Measurements from ENCODE around the gene KCNN3. TPM values are rescaled to one million over a fixed set of nuclear protein-coding genes. Genes with fewer than 3 reads are reported as not detected.

KCNN3 gene
- total RNA-seq, 1 experiment from 2014 or later, result 1.3 TPM

DNA sequence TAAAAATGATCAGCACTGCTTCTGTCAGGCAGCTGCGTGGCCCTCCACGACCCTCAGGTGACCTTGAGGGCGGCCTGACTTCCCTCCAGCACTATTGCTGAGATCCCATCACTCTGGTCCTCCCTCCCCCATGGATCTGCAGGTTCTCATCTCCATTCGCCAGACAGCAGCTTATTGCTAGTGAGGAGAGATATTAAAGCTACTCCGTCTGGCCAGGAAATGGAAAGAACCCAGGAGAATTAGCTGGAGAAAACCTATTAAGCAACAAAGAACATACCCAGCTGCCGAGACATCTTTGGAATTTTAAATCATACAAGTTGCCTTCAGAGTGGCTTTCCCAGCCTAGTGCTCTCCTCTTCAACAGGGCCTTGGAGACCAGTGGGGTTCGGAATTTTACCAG is 25.7 kb upstream of the KCNN3 start:
- TF ChIP-seq, protein P1, sequence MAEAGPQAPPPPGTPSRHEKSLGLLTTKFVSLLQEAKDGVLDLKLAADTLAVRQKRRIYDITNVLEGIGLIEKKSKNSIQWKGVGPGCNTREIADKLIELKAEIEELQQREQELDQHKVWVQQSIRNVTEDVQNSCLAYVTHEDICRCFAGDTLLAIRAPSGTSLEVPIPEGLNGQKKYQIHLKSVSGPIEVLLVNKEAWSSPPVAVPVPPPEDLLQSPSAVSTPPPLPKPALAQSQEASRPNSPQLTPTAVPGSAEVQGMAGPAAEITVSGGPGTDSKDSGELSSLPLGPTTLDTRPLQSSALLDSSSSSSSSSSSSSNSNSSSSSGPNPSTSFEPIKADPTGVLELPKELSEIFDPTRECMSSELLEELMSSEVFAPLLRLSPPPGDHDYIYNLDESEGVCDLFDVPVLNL (CRISPR knock-in tag; IDR thresholded peaks at IDR 0.05; ENCODE audit: borderline replicate concordance, low read depth), result no peak
- TF ChIP-seq ESRRA (CRISPR knock-in tag; IDR thresholded peaks at IDR 0.05; ENCODE audit: borderline replicate concordance), result no peak
- no peak for TF ChIP-seq OVOL2 (CRISPR knock-in tag; IDR thresholded peaks at IDR 0.05; ENCODE audit: borderline replicate concordance)
- TF ChIP-seq, protein P2, sequence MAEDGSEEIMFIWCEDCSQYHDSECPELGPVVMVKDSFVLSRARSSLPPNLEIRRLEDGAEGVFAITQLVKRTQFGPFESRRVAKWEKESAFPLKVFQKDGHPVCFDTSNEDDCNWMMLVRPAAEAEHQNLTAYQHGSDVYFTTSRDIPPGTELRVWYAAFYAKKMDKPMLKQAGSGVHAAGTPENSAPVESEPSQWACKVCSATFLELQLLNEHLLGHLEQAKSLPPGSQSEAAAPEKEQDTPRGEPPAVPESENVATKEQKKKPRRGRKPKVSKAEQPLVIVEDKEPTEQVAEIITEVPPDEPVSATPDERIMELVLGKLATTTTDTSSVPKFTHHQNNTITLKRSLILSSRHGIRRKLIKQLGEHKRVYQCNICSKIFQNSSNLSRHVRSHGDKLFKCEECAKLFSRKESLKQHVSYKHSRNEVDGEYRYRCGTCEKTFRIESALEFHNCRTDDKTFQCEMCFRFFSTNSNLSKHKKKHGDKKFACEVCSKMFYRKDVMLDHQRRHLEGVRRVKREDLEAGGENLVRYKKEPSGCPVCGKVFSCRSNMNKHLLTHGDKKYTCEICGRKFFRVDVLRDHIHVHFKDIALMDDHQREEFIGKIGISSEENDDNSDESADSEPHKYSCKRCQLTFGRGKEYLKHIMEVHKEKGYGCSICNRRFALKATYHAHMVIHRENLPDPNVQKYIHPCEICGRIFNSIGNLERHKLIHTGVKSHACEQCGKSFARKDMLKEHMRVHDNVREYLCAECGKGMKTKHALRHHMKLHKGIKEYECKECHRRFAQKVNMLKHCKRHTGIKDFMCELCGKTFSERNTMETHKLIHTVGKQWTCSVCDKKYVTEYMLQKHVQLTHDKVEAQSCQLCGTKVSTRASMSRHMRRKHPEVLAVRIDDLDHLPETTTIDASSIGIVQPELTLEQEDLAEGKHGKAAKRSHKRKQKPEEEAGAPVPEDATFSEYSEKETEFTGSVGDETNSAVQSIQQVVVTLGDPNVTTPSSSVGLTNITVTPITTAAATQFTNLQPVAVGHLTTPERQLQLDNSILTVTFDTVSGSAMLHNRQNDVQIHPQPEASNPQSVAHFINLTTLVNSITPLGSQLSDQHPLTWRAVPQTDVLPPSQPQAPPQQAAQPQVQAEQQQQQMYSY (CRISPR knock-in tag; IDR thresholded peaks at IDR 0.05), result no peak
- TF ChIP-seq SMAD4 (CRISPR knock-in tag; IDR thresholded peaks at IDR 0.05), result no peak
- TF ChIP-seq RORB (CRISPR knock-in tag; IDR thresholded peaks at IDR 0.05), result no peak
- TF ChIP-seq, protein P3, sequence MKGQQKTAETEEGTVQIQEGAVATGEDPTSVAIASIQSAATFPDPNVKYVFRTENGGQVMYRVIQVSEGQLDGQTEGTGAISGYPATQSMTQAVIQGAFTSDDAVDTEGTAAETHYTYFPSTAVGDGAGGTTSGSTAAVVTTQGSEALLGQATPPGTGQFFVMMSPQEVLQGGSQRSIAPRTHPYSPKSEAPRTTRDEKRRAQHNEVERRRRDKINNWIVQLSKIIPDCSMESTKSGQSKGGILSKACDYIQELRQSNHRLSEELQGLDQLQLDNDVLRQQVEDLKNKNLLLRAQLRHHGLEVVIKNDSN (CRISPR knock-in tag; IDR thresholded peaks at IDR 0.05), result no peak
- no peak for TF ChIP-seq MYBL2 (CRISPR knock-in tag; IDR thresholded peaks at IDR 0.05)
- TF ChIP-seq GABPB1 (CRISPR knock-in tag; IDR thresholded peaks at IDR 0.05), result no peak
- no peak for TF ChIP-seq ELF4 (CRISPR knock-in tag; IDR thresholded peaks at IDR 0.05; ENCODE audit: low read depth)
- no peak for TF ChIP-seq NFE2L1 (CRISPR knock-in tag; IDR thresholded peaks at IDR 0.05)
- TF ChIP-seq, protein P4, sequence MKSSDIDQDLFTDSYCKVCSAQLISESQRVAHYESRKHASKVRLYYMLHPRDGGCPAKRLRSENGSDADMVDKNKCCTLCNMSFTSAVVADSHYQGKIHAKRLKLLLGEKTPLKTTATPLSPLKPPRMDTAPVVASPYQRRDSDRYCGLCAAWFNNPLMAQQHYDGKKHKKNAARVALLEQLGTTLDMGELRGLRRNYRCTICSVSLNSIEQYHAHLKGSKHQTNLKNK (CRISPR knock-in tag; IDR thresholded peaks at IDR 0.05), result no peak
- TF ChIP-seq, protein P5, sequence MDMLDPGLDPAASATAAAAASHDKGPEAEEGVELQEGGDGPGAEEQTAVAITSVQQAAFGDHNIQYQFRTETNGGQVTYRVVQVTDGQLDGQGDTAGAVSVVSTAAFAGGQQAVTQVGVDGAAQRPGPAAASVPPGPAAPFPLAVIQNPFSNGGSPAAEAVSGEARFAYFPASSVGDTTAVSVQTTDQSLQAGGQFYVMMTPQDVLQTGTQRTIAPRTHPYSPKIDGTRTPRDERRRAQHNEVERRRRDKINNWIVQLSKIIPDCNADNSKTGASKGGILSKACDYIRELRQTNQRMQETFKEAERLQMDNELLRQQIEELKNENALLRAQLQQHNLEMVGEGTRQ (CRISPR knock-in tag; IDR thresholded peaks at IDR 0.05), result no peak
- ChIA-PET POLR2A (no interaction called here), CTCF (interaction anchor here (0.6 to 2.8 kb wide), 7 partner anchors 13 to 135 kb away, joined by 3 to 8 read pairs (median 4); no protein-coding TSS in a partner anchor)
- no peak for DNase-seq (ENCODE audit: low spot score)
- Mint-ChIP-seq H3K4me3 (no peak overlapping the region), H3K9me3 (peaks cover 4% of the 10 kb centered on the region; the same call in 1 of the 2 replicates), H3K27me3 (ENCODE audit: low read depth) (no peaks in the 10 kb centered on the region; the same call in 1 of the 2 replicates), H3K36me3 (no peaks in the 10 kb centered on the region), H3K27ac (peak overlapping the region; percentile 20; the same call in 1 of the 2 replicates), H3K4me1 (peaks cover 5% of the 10 kb centered on the region)
- no peak for ATAC-seq

DNA sequence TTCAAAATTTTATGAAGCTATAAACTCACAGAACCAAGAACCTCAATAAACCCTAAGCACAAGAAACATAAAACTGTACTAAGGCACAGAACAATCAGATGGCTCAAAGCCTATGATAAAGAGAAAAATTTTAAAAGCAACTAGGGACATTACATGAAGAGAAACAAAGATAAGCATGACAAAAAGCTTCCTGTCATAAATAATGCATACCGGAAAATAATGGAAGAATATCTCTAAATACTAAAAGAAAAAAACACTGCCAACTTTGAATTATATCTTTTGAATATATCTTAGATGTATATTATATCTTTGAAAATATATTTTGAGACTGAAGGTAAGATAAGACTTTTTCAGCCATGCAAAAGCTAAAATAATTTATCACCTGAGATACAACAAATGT is 21.4 kb upstream of the KCNN3 start:
- Mint-ChIP-seq H3K4me1 (peaks cover 5% of the 10 kb centered on the region), H3K4me3 (no peak overlapping the region), H3K27ac (no peak overlapping the region), H3K36me3 (no peaks in the 10 kb centered on the region), H3K9me3 (peaks cover 4% of the 10 kb centered on the region; the same call in 1 of the 2 replicates), H3K27me3 (ENCODE audit: low read depth) (peaks cover 4% of the 10 kb centered on the region; the same call in 1 of the 2 replicates)
- DNase-seq (ENCODE audit: low spot score) (no peak), ATAC-seq (no peak)
- TF ChIP-seq, protein P6, sequence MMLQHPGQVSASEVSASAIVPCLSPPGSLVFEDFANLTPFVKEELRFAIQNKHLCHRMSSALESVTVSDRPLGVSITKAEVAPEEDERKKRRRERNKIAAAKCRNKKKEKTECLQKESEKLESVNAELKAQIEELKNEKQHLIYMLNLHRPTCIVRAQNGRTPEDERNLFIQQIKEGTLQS (CRISPR knock-in tag; conservative IDR thresholded peaks at IDR 0.05), result no peak
- TF ChIP-seq TEAD4 (CRISPR knock-in tag; IDR thresholded peaks at IDR 0.05), result no peak
- TF ChIP-seq IRF2 (CRISPR knock-in tag; IDR thresholded peaks at IDR 0.05; ENCODE audit: borderline replicate concordance, low read depth), result no peak
- ChIA-PET POLR2A (interaction anchor here (0.6 kb wide), 1 partner anchor 45 kb away, joined by 3 read pairs; the partner anchor contains the start of gene PMVK), CTCF (interaction anchor here (0.6 to 2.1 kb wide), 7 partner anchors 9 to 221 kb away, joined by 3 to 13 read pairs (median 4); no protein-coding TSS in a partner anchor)

Data from WTC11 (cell line).